HG02973 (cell line): Measurements from ENCODE around the gene PRDM16.

Experiments used
- ATAC-seq: cut with Tn5 transposase; IDR thresholded peaks from one replicate; pipeline ENCODE4 v1.9.1; 2021; ENCODE audit warnings: moderate library complexity; ENCODE audit not compliant: unreplicated experiment

Gene PRDM16

GRCh38 chr1:3195480-3195815, 126.4 kb downstream of the PRDM16 start:
- no peak for ATAC-seq

DNA sequence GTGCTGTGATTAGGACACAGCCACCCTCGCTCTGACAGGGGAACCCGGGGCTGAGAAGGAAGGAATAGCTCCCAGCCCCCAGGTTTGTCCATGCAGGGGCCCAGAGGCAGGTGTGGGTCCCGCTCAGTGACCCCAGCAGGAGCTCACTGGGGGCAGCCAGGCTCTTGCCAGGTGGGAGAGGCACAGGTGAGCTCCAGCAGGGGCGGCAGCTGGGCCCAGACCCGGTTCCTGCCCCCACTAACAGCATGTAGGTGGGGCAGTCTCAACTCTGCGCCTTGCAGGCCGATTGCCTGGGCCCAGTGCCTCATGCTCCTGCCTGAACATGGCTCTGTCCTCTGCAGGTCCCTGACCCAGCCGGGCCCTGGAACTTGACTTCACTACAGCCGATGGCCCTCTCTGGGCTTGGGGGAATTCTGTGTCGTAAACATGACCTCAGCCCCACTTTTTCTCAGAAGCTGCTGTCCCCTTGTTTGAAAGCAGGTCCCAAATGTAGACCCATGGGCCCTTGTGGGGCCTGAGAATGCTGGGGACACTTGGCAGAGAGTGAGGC, 127.0 kb downstream of the PRDM16 start:
- ATAC-seq: no peak

- ATAC-seq: no peak
Measured at GRCh38 chr1:3196577-3197245, 127.7 kb downstream of the PRDM16 start.

DNA sequence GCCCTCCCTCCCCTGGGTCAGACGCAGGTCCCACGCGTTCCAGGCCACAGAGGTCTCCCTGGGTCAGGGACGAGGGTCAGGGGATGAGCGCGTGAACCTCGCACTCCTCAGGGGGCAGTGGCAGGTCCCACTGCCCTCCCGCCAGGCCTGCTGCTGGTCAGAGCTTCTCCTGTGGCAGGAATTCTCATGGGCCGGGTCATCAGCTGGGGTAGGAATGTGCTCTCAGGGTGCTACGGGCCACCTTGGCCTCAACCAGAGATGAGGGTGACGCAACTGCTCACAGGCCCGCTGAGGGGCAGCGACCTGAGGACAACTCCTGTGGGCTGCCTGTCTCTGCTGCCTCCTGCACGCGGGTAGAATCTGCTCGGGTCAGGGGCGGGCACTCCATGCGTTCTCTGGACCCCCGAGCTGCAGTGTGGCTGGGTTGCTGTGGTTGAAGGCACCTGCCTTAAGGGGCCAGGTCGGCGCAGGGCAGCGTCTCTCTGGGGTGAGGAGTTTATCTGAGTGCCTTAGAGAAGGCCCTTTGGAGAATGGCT, 128.8 kb downstream of the PRDM16 start:
- no peak for ATAC-seq

GRCh38 chr1:3198371-3199271, 129.6 kb downstream of the PRDM16 start:
- no peak for ATAC-seq

DNA sequence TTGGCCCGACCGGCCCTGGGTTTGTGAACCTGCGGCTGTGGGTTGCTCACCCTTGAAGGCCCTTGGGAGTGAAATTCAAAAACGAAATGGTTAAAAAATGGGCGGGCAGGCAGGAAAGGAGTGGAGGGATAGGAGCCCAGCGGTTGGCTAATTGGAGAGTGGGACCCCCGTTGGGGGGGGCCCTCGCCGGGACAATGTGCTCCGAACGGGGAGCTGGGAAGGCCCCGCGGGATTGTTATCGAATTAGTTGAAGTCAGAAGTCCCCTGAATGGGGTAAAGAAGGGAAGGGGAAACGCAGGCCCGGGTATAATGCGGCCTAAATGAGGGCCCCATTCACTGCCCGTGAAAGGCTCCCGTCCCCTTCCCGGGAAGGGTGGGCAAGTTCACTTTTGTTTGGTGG, 135.7 kb downstream of the PRDM16 start:
- ATAC-seq: no peak

- ATAC-seq: no peak
Measured at GRCh38 chr1:3205815-3206214, 136.8 kb downstream of the PRDM16 start.

GRCh38 chr1:3206696-3207095, 137.7 kb downstream of the PRDM16 start:
- no peak for ATAC-seq

GRCh38 chr1:3207217-3207848, 138.3 kb downstream of the PRDM16 start:
- ATAC-seq: no peak

GRCh38 chr1:3208819-3209200, 139.8 kb downstream of the PRDM16 start:
- no peak for ATAC-seq

DNA sequence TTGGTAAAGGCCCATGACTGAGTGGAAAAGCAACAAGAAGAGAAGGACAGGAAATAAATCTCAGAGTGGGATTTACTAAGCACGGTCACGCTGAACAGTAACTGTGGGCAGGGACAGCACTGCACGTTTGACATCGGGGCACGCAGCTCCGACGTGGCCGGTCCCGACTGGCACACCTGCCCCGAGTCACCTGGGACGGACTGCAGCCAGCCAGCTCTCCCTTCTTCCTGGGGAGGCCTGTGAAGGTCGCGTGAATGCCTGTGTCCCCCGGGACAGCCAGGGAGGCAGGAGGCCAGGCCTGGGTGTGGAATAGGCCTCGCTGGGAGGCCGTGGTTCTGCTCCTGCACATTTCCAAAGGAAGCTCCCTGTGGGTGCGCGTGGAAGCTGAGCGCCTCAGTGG, 140.2 kb downstream of the PRDM16 start:
- ATAC-seq: no peak

DNA sequence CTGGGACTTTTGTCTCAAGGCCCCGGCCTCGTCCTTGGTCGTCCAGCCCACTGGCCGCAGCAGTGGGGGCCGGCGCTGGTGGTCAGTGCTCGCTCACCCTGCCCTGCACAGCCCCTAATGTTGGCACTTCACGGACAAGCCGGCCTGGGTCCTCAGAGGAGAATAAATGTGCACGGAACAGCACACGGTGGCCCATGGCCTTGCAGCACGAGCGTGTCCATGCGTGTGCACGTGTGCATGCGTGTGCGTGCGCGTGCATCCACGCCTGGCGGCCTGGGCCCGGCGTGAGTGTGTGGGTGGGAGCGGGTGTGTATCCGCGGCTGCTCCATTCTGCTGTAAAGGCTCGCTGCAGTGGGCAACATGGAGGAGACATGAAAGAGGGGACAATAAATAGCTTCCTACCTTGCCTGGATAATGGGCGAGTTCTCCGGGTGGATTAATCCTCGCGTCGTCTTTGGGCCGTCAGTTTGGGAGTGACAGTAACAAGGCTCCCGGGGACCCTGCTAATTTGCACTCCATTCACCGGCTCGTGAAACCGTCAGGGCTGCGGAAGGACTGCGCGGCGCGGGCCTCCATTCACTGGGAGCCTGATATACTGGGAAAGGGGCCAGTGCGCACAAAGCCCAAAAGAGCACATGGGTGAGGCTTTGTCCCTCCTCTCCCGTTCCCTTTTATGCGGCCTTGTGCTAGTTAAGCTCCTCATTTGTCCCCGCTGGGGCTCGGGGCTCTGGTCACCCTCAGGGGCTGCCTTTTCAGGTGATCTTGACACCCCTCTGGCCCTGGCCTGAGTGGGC, 142.8 kb downstream of the PRDM16 start:
- ATAC-seq: no peak

DNA sequence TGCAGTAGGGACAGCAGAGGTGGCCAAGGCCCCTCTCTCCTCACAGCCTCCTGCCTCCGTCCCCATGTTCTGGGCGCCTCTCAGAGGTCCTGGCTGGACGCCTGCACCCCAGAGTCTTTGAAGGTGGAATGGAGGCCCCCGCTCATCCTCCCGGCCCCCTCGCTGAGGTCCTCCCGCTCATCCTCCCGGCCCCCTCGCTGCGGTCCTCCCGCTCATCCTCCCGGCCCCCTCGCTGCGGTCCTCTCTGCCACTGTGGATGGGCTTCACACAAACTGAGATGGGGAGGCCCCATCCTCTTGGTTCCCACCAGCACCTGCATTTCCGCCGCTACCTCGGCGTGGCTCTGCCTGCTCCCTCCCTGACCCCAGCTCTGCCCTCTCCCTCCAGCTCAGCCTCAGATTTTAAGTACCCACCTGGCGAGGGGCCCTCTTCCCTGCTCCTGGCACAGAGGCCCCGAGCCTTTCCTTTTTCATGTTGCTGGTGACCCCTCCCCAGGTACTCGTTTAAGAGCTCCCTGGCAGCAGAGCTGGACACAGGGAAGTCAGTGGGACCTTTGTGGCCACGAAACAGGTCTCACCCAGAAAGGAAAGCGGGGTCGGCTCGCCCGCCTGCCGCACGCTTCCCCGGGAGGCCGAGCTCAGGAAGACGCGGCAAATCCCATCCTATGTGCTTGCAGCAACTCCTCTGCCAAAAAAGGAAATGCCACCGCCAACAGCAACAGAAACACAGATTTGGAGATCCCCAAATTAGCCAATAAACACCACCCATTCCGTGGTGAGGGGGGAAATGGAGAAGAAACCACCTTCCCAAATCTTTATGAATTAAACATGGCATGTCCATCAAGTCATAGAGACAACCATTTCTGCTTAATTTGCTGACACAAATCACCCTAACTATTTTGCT, 143.7 kb downstream of the PRDM16 start:
- no peak for ATAC-seq

DNA sequence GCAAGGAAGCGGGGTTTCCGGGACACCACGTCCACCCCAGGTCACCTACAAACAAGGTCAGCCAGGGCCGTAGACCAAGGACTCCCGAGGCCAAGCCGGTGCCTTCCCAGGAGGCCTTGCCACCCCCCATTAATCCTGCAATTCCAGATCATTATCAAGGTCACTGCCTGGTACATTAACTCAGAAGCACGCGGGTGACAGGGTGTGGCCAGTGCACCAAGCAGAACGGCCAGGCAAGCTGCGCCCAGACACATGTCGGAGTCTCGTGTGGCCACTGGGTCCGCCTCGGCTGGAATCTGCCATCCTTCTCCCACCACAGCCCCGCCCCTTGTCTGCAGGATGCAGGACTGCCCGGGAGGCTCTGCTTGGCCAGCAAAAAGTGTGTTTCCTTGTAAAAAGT, 144.7 kb downstream of the PRDM16 start:
- no peak for ATAC-seq

GRCh38 chr1:3215198-3216014, 146.4 kb downstream of the PRDM16 start:
- no peak for ATAC-seq

GRCh38 chr1:3216015-3216391, 147.0 kb downstream of the PRDM16 start:
- ATAC-seq: no peak

- no peak for ATAC-seq
Measured at GRCh38 chr1:3217181-3217641, 148.2 kb downstream of the PRDM16 start.

DNA sequence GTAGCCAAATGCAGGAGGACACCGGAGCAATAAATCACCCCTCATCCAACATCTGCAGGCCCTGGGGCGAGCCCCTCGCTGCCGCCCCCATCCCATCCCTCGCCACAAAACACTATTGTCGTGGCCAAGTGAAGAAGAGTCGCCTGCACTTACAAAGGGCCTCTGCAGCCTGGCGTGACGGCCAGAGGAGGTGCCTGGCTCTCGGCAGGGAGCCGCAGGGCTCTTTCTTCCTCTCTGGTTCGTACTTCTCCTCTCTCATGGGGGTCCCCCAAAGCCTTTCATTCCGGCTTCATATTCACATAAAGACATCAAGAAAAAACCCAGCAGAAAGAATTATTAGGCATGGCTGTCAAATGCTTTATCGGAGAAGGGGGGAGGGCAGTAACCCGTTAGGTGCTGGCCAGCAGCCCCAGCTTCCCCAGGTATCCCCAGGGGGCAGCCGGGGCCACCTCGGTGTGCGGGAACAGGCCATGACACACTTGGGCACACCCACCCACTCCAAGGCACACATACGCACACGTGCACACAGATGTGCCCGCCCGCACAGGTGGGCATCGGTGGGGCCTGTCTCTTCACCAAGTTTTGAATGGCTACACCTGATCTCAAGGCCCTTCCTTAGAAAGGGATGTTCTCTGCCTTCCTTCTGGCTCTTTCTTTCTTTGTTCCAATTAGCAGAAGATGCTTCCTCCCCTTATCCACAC, 149.1 kb downstream of the PRDM16 start:
- no peak for ATAC-seq
